ENCODE results near the gene KIAA1210.

The KIAA1210 gene

DNA sequence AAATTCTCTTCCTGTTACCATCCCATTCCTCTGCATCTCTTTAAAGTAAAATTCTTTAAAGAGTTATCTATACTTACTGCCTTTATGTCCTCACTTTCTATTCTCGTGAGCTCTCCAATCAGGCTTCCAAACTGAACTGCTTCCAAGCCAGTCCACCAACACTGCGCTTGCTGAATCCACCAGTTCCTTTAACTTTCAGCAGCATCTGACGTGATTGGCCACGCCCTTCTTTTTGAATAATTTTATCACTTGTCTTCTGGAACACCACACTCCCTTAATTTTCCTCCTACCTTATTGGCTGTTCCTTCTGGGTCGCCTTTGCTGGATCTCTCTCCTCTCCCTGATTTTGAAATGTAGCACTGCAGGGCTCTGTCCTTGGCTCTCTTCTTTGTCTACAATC is at the start of gene KIAA1210:
Gene KIAA1210 (minus strand): TSS at position 163 of the 400 bp plus-strand sequence. CDS start 4,170 bp downstream, outside the sequence.
- Mint-ChIP-seq H3K9me3 (no peaks in the 10 kb centered on the region), H3K27ac (no peak within 1 kb of the TSS), H3K36me3 (ENCODE audit: low read depth) (no peaks in the 10 kb centered on the region), H3K4me1 (ENCODE audit: low read depth) (no peaks in the 10 kb centered on the region), H3K27me3 (peaks cover 39% of the 10 kb centered on the region), H3K4me3 (no peak within 1 kb of the TSS)
- DNase-seq, result no peak

DNA sequence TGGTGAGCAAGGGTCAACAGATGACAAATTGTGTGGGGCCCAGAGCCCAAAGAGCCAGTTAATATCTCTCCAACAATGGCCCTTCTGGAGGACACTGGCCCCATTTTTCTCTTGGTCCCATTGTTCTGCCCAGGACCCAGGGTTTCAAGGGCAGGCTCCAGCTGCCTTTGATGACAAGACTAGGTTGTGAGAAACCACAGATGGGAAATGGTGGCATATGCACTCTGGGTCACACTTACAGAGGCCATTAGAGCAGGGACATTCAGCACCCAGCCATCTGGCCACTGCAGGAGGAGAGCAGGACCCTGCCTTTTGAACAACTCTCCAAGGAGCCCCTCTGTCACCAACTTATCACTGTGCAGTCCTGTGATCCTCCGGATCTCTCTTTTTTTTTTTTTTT is 49.7 kb upstream of the KIAA1210 start:
- DNase-seq, result no peak
- no peaks in the 10 kb centered on the region for H3K4me1 Mint-ChIP-seq (ENCODE audit: low read depth)
- no peak overlapping the region for H3K4me3 Mint-ChIP-seq
- H3K27ac Mint-ChIP-seq, result no peak overlapping the region
- no peaks in the 10 kb centered on the region for H3K36me3 Mint-ChIP-seq (ENCODE audit: low read depth)
- no peaks in the 10 kb centered on the region for H3K9me3 Mint-ChIP-seq
- H3K27me3 Mint-ChIP-seq, result peaks cover 24% of the 10 kb centered on the region

DNA sequence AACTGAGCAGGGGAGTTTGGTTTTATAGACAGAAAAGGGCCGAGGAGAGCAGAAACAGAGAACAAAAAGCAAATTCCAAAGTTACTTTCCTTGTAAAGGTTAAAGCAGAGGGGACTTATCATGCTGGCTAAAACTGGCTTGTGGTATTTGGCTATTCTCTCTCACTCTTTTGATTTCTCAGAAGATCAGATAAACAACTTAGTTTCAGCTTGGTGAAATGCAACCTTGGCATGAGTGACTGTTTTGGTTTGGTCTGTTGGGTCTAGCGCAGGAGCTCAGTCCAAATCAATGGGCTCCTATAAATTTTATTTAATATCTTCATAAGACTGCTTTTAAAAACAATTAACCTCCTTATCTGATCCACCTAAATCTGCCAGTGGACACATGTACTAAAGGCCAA is 47.3 kb upstream of the KIAA1210 start:
- peaks cover 24% of the 10 kb centered on the region for H3K27me3 Mint-ChIP-seq
- no peaks in the 10 kb centered on the region for H3K9me3 Mint-ChIP-seq
- no peaks in the 10 kb centered on the region for H3K36me3 Mint-ChIP-seq (ENCODE audit: low read depth)
- no peak for DNase-seq
- H3K27ac Mint-ChIP-seq, result no peak overlapping the region
- no peak overlapping the region for H3K4me3 Mint-ChIP-seq
- no peaks in the 10 kb centered on the region for H3K4me1 Mint-ChIP-seq (ENCODE audit: low read depth)

DNA sequence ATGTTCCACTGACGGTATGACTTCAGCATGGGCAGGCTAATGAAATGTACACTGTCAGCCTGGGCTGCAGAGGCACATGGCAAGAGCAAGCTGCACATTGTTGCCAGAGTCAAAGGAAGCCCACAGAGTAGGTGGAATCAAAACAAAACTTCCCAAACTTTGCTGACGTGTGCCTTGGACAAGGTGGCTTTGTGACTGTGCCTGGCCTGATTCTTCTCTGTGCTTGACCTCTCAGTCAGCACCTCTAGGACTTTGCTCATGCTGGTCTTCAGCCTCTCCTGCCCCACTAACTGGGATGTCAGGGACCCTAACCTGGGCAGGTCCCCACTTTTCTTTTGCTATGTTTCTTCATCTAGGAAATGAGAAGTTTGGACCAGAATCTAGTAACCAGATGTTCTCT is 40.5 kb upstream of the KIAA1210 start:
- H3K4me1 Mint-ChIP-seq (ENCODE audit: low read depth), result no peaks in the 10 kb centered on the region
- H3K4me3 Mint-ChIP-seq, result no peak overlapping the region
- peaks cover 21% of the 10 kb centered on the region for H3K27me3 Mint-ChIP-seq
- no peak for DNase-seq
- H3K36me3 Mint-ChIP-seq (ENCODE audit: low read depth), result no peaks in the 10 kb centered on the region
- no peak overlapping the region for H3K27ac Mint-ChIP-seq
- H3K9me3 Mint-ChIP-seq, result no peaks in the 10 kb centered on the region

DNA sequence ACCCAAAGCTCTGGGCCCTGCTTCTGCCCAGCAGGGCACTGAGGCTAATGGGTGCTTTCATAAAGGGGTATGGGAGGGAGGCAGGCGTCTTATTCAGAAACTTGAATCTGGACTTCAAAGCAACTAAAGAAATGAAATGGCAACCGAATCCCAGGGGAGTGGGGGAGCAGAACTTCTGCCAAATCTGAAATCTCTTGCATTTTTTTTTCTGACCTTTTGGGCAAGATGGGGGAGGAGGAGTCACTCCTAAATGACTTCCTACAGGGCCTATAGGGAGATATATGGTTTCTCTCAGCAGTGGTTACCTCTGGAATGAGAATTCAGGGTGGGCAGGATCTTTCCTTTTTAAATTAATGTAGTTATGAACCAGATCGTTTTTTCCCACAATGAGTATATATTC is 30.6 kb upstream of the KIAA1210 start:
- no peak for DNase-seq
- peaks cover 49% of the 10 kb centered on the region for H3K27me3 Mint-ChIP-seq
- H3K4me1 Mint-ChIP-seq (ENCODE audit: low read depth), result no peaks in the 10 kb centered on the region
- no peaks in the 10 kb centered on the region for H3K36me3 Mint-ChIP-seq (ENCODE audit: low read depth)
- no peak overlapping the region for H3K4me3 Mint-ChIP-seq
- H3K9me3 Mint-ChIP-seq, result no peaks in the 10 kb centered on the region
- no peak overlapping the region for H3K27ac Mint-ChIP-seq

DNA sequence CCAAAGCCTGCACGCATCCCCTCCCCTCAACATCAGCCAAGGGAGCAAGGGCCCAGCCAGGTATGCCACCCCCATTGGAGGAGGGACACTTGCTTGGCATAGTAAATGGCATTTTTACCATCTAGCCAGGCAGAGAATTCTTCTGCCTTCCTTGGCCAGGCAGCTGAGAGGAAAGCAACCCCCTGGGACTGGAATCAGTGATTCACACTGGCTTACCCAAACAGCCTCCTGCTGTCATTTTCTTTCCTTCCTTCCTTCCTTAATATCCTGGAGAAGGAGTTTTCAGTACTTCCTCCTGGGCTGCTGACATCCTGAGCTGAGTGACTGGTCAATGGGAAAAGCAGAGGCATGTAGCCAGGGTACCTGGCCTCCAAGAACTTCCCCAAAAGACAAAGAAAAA is 28.6 kb upstream of the KIAA1210 start:
- Mint-ChIP-seq H3K27ac (no peak overlapping the region), H3K9me3 (no peaks in the 10 kb centered on the region), H3K4me1 (ENCODE audit: low read depth) (no peaks in the 10 kb centered on the region), H3K4me3 (no peak overlapping the region), H3K27me3 (peaks cover 43% of the 10 kb centered on the region), H3K36me3 (ENCODE audit: low read depth) (no peaks in the 10 kb centered on the region)
- no peak for DNase-seq

DNA sequence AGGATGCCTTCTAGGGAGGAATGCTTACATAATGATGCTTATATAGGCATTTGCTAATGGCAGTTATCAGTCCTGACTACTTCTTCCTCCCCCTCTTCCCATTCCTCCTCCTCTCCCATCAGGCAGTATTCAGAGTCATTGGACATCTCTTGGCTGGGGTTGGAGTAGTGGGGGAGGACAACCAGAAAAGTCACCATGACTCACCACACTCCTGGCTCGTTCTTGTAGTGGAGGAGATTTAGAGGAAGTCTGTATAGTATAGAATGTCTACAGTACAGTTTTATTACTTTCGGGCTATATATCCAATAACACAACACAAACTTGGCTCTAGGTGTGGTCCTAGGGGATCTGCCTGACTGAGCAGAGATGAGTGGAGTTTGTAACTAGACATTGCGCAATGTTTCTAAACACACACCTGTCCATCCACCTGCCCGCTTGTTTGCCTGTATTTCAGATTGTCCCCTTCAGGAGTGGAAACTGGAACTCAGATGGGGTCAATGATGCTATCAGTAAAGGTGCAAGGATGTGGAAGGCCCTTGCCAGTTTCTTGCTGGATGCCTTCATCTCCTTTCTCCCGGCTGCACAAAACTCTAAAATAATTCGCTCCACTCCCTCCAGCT is 27.9 kb upstream of the KIAA1210 start:
- DNase-seq, result no peak
- Mint-ChIP-seq H3K27me3 (peaks cover 39% of the 10 kb centered on the region), H3K9me3 (no peaks in the 10 kb centered on the region), H3K36me3 (ENCODE audit: low read depth) (no peaks in the 10 kb centered on the region), H3K4me1 (ENCODE audit: low read depth) (no peaks in the 10 kb centered on the region), H3K27ac (no peak overlapping the region), H3K4me3 (no peak overlapping the region)

DNA sequence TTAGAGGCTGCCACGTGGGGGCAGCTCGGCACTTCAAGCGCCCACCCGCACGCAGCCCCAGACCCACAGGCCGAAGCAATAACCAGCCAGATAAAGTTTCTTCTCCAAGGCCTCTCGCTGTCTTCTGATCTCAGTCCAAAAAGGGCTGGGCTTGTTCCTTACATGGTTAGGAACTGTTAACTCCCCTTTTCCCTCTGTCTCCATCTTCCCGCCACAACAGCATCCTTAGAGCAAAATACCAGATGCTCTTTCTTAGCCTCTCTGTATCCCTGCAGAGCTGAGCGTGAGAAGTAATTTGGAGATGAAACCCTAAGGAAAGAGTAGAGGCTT is 23.4 kb upstream of the KIAA1210 start:
- no peak for DNase-seq
- no peak overlapping the region for H3K27ac Mint-ChIP-seq

DNA sequence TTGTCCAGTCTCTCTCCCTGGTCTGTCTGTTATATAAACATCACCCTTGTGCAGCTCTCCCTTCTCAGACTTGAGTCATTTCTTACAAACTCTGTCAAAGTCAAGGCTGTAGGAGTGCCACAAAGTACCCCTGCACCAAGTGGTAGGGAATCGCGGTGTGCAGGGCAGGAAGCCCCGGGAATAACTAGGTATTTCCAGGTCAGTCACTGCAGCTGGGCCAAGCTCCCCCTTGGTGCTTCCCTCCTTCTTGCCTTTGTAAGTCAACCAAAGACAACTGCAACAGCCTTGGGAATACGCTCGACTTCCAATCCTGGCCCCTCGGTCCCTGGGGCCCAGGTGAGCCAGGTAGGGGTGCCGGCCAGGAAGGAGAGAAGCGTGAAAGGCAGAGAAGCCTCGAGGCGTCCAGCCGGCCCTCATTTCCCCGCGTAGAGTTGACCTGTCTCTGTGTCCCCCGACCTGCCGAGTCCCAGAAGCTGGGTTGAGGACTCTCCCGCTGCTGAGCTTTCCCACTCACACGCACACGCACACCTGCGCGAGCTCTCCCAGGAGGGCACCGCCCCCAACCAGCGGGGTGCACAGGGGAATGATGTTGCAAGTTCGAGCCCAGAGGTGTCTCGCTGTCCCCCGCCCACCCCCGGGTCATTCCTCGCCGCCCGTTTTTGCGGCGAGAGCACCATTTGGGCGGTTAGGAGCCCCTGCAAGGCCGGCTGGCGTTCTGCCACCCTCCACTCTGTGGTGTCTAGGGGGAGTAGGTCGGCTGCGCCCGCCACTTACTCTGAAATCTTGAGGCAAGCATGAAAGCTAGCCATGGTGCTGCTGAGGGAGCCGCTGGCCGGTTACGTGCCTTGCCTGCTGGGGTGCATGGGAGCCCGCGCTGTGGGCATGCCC is 22.8 kb upstream of the KIAA1210 start:
- no peaks in the 10 kb centered on the region for H3K36me3 Mint-ChIP-seq (ENCODE audit: low read depth)
- no peaks in the 10 kb centered on the region for H3K9me3 Mint-ChIP-seq
- H3K27ac Mint-ChIP-seq, result no peak overlapping the region
- peaks cover 18% of the 10 kb centered on the region for H3K27me3 Mint-ChIP-seq
- no peaks in the 10 kb centered on the region for H3K4me1 Mint-ChIP-seq (ENCODE audit: low read depth)
- no peak overlapping the region for H3K4me3 Mint-ChIP-seq
- no peak for DNase-seq

More for the DNA sequence above, 23.4 kb upstream of the KIAA1210 start:
- Mint-ChIP-seq H3K9me3 (no peaks in the 10 kb centered on the region), H3K4me1 (ENCODE audit: low read depth) (no peaks in the 10 kb centered on the region), H3K36me3 (ENCODE audit: low read depth) (no peaks in the 10 kb centered on the region), H3K4me3 (no peak overlapping the region), H3K27me3 (peaks cover 24% of the 10 kb centered on the region)

DNA sequence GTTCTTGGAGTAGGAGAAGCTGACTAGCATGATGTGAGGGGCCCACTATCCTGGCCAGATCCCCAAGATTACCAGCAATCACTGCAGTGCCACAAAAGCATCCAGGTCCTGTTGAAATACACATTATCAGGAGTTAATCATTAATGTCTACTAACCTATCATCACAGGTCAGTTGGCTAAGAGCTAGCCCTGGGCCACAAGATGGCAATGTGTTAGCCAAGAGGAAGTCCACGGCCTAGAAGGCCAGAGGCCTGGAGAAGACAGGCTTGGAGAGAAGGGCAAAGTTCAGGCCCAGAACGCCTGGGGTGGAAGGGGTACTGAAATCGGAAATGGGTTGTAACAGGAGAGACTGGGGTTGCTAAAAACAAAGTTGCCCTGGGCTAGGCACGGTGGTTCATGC is 19.9 kb upstream of the KIAA1210 start:
- H3K36me3 Mint-ChIP-seq (ENCODE audit: low read depth), result no peaks in the 10 kb centered on the region
- no peak overlapping the region for H3K27ac Mint-ChIP-seq
- no peaks in the 10 kb centered on the region for H3K4me1 Mint-ChIP-seq (ENCODE audit: low read depth)
- H3K27me3 Mint-ChIP-seq, result peaks cover 17% of the 10 kb centered on the region
- DNase-seq, result no peak
- H3K4me3 Mint-ChIP-seq, result no peak overlapping the region
- H3K9me3 Mint-ChIP-seq, result no peaks in the 10 kb centered on the region

DNA sequence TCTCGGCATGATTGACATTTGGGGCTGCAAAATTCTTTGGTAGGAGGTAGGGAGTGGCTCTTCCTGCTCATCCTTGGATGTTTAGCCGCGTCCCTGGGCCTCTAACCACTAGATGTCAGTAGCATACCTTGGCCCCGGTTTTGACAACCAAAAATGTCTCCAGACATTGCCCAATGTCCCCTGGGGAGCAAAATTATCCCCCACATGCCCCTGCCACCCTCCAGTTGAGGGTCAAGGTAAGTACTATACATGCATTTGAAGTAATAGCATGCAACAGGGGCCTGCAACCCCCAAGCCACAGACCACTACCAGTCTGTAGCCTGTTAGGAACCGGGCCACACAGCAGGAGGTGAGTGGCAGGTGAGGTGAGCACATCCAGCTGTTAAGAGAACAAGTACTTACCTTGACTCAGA is 17.6 kb upstream of the KIAA1210 start:
- Mint-ChIP-seq H3K4me3 (no peak overlapping the region), H3K4me1 (ENCODE audit: low read depth) (no peaks in the 10 kb centered on the region), H3K27me3 (peaks cover 17% of the 10 kb centered on the region), H3K36me3 (ENCODE audit: low read depth) (no peaks in the 10 kb centered on the region), H3K27ac (no peak overlapping the region), H3K9me3 (no peaks in the 10 kb centered on the region)
- no peak for DNase-seq

DNA sequence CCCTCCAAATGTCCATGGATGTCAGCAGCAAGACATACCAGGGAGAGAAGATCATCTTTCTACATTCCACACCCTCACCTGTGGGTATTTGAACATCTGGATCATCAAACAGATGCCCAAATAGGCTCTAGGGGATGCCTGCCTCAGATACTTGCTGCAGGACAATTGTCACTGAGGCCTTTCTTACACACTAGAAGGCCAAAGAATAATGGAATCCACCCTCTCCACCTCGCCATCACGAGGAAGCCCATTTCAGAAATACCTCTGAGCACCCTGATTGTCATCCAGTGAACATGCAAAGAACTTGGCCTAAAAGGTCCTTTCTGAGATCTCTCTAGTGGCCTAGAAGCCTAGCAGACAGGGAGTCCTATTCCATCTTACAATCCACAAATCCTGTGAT is 6.9 kb upstream of the KIAA1210 start:
- peaks cover 43% of the 10 kb centered on the region for H3K27me3 Mint-ChIP-seq
- no peaks in the 10 kb centered on the region for H3K9me3 Mint-ChIP-seq
- no peak overlapping the region for H3K27ac Mint-ChIP-seq
- no peak overlapping the region for H3K4me3 Mint-ChIP-seq
- no peak for DNase-seq
- no peaks in the 10 kb centered on the region for H3K36me3 Mint-ChIP-seq (ENCODE audit: low read depth)
- no peaks in the 10 kb centered on the region for H3K4me1 Mint-ChIP-seq (ENCODE audit: low read depth)

DNA sequence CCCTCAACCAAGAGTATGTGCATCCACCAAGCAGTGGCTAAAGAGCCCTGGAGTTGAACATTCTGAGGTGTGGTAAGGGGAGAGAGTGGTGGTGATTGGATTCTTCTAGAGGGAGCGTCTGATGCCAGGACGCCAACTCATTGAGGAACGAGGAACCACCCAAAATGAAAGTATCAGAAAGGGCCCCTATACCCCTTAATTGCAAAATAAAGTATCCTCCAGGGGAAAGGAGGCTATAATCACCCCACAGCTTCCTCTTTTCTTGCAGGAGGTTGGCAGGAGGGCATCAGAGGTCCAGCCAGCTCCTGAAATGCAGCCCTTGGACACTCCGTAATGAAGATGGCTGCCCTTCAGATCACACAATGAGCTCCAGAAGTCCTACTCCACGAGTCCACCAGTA is 5.3 kb upstream of the KIAA1210 start:
- DNase-seq, result no peak
- Mint-ChIP-seq H3K4me3 (no peak overlapping the region), H3K27me3 (peaks cover 41% of the 10 kb centered on the region), H3K27ac (no peak overlapping the region), H3K4me1 (ENCODE audit: low read depth) (no peaks in the 10 kb centered on the region), H3K9me3 (no peaks in the 10 kb centered on the region), H3K36me3 (ENCODE audit: low read depth) (no peaks in the 10 kb centered on the region)

DNA sequence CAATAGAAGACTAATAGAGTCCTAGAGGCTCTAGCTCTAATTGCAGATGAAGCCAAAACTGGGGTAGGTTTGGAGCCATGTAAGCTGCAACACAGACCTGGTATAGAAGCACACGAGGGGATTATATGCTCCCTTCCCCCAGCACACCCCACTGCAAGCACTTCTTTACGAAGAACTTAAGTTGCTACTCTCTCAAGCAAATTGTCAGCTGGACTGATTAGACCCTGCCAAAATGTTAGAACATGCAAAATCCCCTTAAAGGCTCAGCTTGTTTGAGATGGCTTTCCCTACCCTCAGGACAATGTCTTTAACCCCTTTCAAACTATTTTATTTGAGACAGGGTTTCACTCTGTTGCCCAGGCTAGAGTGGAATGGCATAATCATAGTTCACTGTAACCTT is 4.7 kb upstream of the KIAA1210 start:
- Mint-ChIP-seq H3K9me3 (no peaks in the 10 kb centered on the region), H3K27ac (no peak overlapping the region), H3K4me1 (ENCODE audit: low read depth) (no peaks in the 10 kb centered on the region), H3K36me3 (ENCODE audit: low read depth) (no peaks in the 10 kb centered on the region), H3K4me3 (no peak overlapping the region), H3K27me3 (peaks cover 37% of the 10 kb centered on the region)
- DNase-seq, result no peak

DNA sequence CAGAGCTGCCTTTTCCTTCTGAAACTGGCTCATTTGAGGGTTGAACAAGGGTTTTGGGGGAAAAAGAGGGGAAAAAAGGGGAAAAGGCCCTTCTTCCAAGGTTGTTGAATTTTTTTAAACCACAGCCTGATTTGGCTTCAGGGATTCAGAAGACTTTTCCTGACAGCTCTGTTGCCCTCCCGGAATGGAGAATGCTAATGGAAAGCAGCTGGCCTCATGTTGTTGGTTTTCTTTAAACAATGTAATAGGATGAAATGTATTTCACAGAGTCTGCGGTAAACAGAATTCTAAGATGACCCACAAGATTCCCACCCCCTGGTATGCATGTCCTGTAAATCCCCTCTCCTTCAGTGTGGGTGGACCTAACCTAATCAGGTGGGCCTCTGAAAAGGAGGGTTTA is 3.3 kb upstream of the KIAA1210 start:
- no peak overlapping the region for H3K27ac Mint-ChIP-seq
- H3K4me1 Mint-ChIP-seq (ENCODE audit: low read depth), result no peaks in the 10 kb centered on the region
- peaks cover 31% of the 10 kb centered on the region for H3K27me3 Mint-ChIP-seq
- DNase-seq, result no peak
- H3K4me3 Mint-ChIP-seq, result no peak overlapping the region
- H3K9me3 Mint-ChIP-seq, result no peaks in the 10 kb centered on the region
- no peaks in the 10 kb centered on the region for H3K36me3 Mint-ChIP-seq (ENCODE audit: low read depth)

All from activated T-cell treated with anti-CD3 and anti-CD28 coated beads, Interleukin-2, amount 50 U/mL, for 24 hours (primary cell).